Peyer's patch (tissue), 4 donors: Measurements from ENCODE around the gene TRPM3.

ENCODE experiments used
- POLR2A ChIP-seq, 2 donors: fragments of 450-650 bp; IDR thresholded peaks; one replicate each; pipeline ENCODE4 v1.5.1; 2017; ENCODE audit warnings: antibody characterized with exemption in 2 of 2, mild to moderate bottlenecking in 2 of 2, moderate library complexity in 2 of 2
- TF ChIP-seq, protein P1 (sequence below), 6 experiments: fragments of 450-650 bp in 4 of 6; fragments of 200-600 bp in 2 of 6; sonication (generic) in 1 of 6; IDR thresholded peaks; one replicate each; pipeline ENCODE4 v1.5.1; 2017 to 2019; ENCODE audit warnings: antibody characterized with exemption in 6 of 6, mild to moderate bottlenecking in 3 of 6, moderate library complexity in 1 of 6

DNA sequence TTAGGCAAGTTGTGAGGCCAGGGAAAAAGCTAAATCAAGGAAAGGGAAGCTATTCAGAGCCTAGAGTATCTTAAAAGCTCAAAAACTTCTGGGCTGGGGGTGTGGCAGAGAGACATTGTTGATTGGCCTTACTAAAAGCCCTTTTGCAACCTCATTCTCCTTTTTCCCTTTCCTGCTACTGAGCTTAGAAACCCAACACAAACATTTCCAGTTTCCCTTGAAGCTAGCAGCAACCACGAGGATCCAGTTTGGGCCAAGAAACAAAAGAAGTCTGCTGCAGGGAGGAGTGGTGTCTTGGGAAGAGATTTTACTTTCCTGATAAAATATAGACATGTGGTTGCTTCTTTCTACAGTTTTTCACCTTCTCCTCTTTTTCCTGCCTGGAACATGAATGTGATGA lies 571.5 kb downstream of the TRPM3 start:
- TF ChIP-seq POLR2A (IDR thresholded peaks at IDR 0.05) = no peak
- TF ChIP-seq, protein P1, sequence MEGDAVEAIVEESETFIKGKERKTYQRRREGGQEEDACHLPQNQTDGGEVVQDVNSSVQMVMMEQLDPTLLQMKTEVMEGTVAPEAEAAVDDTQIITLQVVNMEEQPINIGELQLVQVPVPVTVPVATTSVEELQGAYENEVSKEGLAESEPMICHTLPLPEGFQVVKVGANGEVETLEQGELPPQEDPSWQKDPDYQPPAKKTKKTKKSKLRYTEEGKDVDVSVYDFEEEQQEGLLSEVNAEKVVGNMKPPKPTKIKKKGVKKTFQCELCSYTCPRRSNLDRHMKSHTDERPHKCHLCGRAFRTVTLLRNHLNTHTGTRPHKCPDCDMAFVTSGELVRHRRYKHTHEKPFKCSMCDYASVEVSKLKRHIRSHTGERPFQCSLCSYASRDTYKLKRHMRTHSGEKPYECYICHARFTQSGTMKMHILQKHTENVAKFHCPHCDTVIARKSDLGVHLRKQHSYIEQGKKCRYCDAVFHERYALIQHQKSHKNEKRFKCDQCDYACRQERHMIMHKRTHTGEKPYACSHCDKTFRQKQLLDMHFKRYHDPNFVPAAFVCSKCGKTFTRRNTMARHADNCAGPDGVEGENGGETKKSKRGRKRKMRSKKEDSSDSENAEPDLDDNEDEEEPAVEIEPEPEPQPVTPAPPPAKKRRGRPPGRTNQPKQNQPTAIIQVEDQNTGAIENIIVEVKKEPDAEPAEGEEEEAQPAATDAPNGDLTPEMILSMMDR (IDR thresholded peaks at IDR 0.05) = no peak
